Pancreas (tissue), 10 donors: ENCODE data around the gene SLC6A3. TPM values are rescaled to one million over a fixed set of nuclear protein-coding genes. Genes with fewer than 3 reads are reported as not detected.
"Not testable (repeated sequence)": the region's sequence is repeated elsewhere in the genome, so short reads cannot be mapped to it uniquely, and the experiment has no call there.

Experiments used
- ATAC-seq, 4 donors: fragments of 200-7000 bp; cut with Tn5 transposase; one replicate each; pipeline versions ENCODE4 v1.8.0 to v1.9.1; 2020; ENCODE audit warnings: mild to moderate bottlenecking in 4 of 4, moderate library complexity in 4 of 4
- DNase-seq, 6 donors: peaks; one replicate each; pipeline ENCODE4 v3.0.0-alpha.2; 2020
- FAIRE-seq: peaks from 2 replicates; lab custom pipeline; 2012; peaks lifted over from hg19 to GRCh38; lab: Jason Lieb, UNC
- H3K27ac ChIP-seq, 4 donors: fragments of 200-600 bp; sonication (generic); 1 replicate in 3 of 4; 2 replicates in 1 of 4; pipeline versions ENCODE4 v1.5.0 to v1.8.0; 2020
- H3K27me3 ChIP-seq, 4 donors: fragments of 200-600 bp; one replicate each; pipeline ENCODE4 v1.8.0; 2021
- H3K36me3 ChIP-seq, 3 donors: fragments of 200-600 bp; sonication (generic) in 1 of 3; one replicate each; pipeline versions ENCODE4 v1.5.0 to v1.8.0; 2020 to 2021
- H3K4me1 ChIP-seq, 3 donors: fragments of 200-600 bp; one replicate each; pipeline ENCODE4 v1.8.0; 2021
- H3K4me3 ChIP-seq, 4 donors: fragments of 200-600 bp; sonication (generic) in 2 of 4; one replicate each; pipeline versions ENCODE4 v1.5.0 to v1.8.0; 2020 to 2021
- H3K9me3 ChIP-seq, 4 donors: fragments of 200-600 bp; one replicate each; pipeline ENCODE4 v1.8.0; 2021
- CTCF ChIP-seq, 4 donors: fragments of 200-600 bp; sonication (generic) in 3 of 4; IDR thresholded peaks; one replicate each; pipeline versions ENCODE4 v1.5.0 to v1.8.0; 2021; ENCODE audit warnings: antibody characterized with exemption in 4 of 4
- WGBS, 2 donors: extraction: QIAGEN DNeasy Blood & Tissue Kit; methylation state at CpG; one replicate each; pipeline ENCODE4 v1.1.7; 2013; 5-methylcytosine and 5-hydroxymethylcytosine counted together
- intact Hi-C, 3 donors: fragments of 100-400 bp; cut with DNase I; formaldehyde crosslinking; loops; one replicate each; pipeline versions ENCODE4 v1.11.1 to v1.14.2; 2022
- polyA plus RNA-seq, 2 donors: library from polyadenylated mRNA; stranded (reverse); fragments of 200-250 nt; gene quantifications; one replicate each; pipeline ENCODE4 v1.2.3, GENCODE V29; 2013
- total RNA-seq, 6 donors: library from RNA; stranded (reverse); fragmentation: NEBNext Ultra II Directional in 4 of 6; extraction: Animal tissue kit (Norgen Biotek cat#: 25700) in 4 of 6; gene quantifications; one replicate each; pipeline versions ENCODE4 v1.2.1 to v1.2.4, GENCODE V29; 2021 to 2023
- donor health status: healthy with polysubstance abuse.
- donor health status: DM: no; HTN: no; CAD: no; lungs with moderate emphysema.
- donor health status: DM: no; HTN: no; CAD: no.
- donor health status: control.
- donor health status: control.
- donor health status: Bipolar disorder and iron deficiency.
- donor health status: DM: yes; HTN: yes; CAD: no.
- donor health status: DM: no; HTN: no; CAD: no.
- donor health status: DM: no; HTN: no; CAD: no.
- donor health status: DM: yes; HTN: yes; CAD: no.

The SLC6A3 gene
- total and polyA plus RNA-seq, 8 donors, result not detected

- Histone ChIP-seq H3K36me3 (no peaks in the 10 kb centered on the region), H3K27me3 (peaks cover 0 to 7% (median 1%) of the 10 kb centered on the region in 4 donors), H3K27ac (no peak overlapping the region), H3K4me3 (no peak overlapping the region), H3K9me3 (no peaks in the 10 kb centered on the region), H3K4me1 (no peaks in the 10 kb centered on the region)
- FAIRE-seq, result no peak
- DNase-seq, result no peak
- WGBS, 2 donors, result 45 to 52% methylated on average over 4 of the region's 4 CpGs
- no peak for TF ChIP-seq CTCF (IDR thresholded peaks at IDR 0.05)
- intact Hi-C loops, result no loop called here
- no peak for ATAC-seq
Observed at GRCh38 chr5:1360861-1361260, 84.4 kb downstream of the SLC6A3 start.

- H3K36me3 ChIP-seq, ATAC-seq, DNase-seq, H3K4me3 ChIP-seq, H3K27me3 ChIP-seq, H3K4me1 ChIP-seq, intact Hi-C loops, H3K9me3 ChIP-seq, H3K27ac ChIP-seq, FAIRE-seq: not testable (repeated sequence)
- WGBS, 2 donors, result 65 to 69% methylated on average over 7 of the region's 7 CpGs
Observed at GRCh38 chr5:1360367-1360766, 84.9 kb downstream of the SLC6A3 start.

GRCh38 chr5:1359713-1360112 lies 85.5 kb downstream of the SLC6A3 start:
- Histone ChIP-seq H3K27me3 (peaks cover 0 to 7% (median 1%) of the 10 kb centered on the region in 4 donors), H3K36me3 (no peaks in the 10 kb centered on the region), H3K4me1 (no peaks in the 10 kb centered on the region), H3K9me3 (no peaks in the 10 kb centered on the region), H3K4me3 (no peak overlapping the region), H3K27ac (no peak overlapping the region)
- no peak for ATAC-seq
- TF ChIP-seq CTCF (IDR thresholded peaks at IDR 0.05), result no peak
- WGBS, 2 donors, result 68 to 81% methylated on average over 11 of the region's 11 CpGs
- FAIRE-seq, result no peak
- intact Hi-C loops, result no loop called here
- no peak for DNase-seq

GRCh38 chr5:1359031-1359645 lies 86.1 kb downstream of the SLC6A3 start:
- FAIRE-seq, result no peak
- DNase-seq, result no peak
- H3K27ac ChIP-seq, result no peak overlapping the region
- H3K4me1 ChIP-seq, result no peaks in the 10 kb centered on the region
- no peaks in the 10 kb centered on the region for H3K9me3 ChIP-seq
- intact Hi-C loops, result no loop called here
- peaks cover 0 to 7% (median 1%) of the 10 kb centered on the region in 4 donors for H3K27me3 ChIP-seq
- no peak for TF ChIP-seq CTCF (IDR thresholded peaks at IDR 0.05)
- no peak for ATAC-seq
- H3K36me3 ChIP-seq, result no peaks in the 10 kb centered on the region
- H3K4me3 ChIP-seq, result no peak overlapping the region
- 56 to 60% methylated on average over 31 of the region's 31 CpGs for WGBS, 2 donors

GRCh38 chr5:1358726-1359025 lies 86.6 kb downstream of the SLC6A3 start:
- no peak for FAIRE-seq
- Histone ChIP-seq H3K27me3 (peaks cover 0 to 7% (median 1%) of the 10 kb centered on the region in 4 donors), H3K9me3 (no peaks in the 10 kb centered on the region), H3K4me3 (no peak overlapping the region), H3K27ac (no peak overlapping the region), H3K36me3 (no peaks in the 10 kb centered on the region), H3K4me1 (no peaks in the 10 kb centered on the region)
- intact Hi-C loops, result no loop called here
- DNase-seq, result no peak
- no peak for TF ChIP-seq CTCF (IDR thresholded peaks at IDR 0.05)
- ATAC-seq, result no peak
- 54 to 56% methylated on average over 9 to 10 of the region's 10 CpGs for WGBS, 2 donors
